ENCODE results near the gene LPIN3.

Gene LPIN3

GRCh38 chr20:41350408-41350962 lies 9.9 kb downstream of the LPIN3 start:
- no peak overlapping the region for H3K27ac Mint-ChIP-seq
- ATAC-seq (ENCODE audit: low read depth), result no peak
- DNase-seq (ENCODE audit: low spot score in 2 of 2), result no peak
- no peak overlapping the region for H3K4me3 Mint-ChIP-seq
- no peaks in the 10 kb centered on the region for H3K4me1 Mint-ChIP-seq
- peaks cover 4% of the 10 kb centered on the region for H3K27me3 Mint-ChIP-seq
- no peaks in the 10 kb centered on the region for H3K9me3 Mint-ChIP-seq
- no peaks in the 10 kb centered on the region for H3K36me3 Mint-ChIP-seq

- DNase-seq (ENCODE audit: low spot score in 2 of 2) (no peak), ATAC-seq (ENCODE audit: low read depth) (no peak)
- Mint-ChIP-seq H3K36me3 (no peaks in the 10 kb centered on the region), H3K4me3 (no peak overlapping the region), H3K27ac (no peak overlapping the region), H3K4me1 (no peaks in the 10 kb centered on the region), H3K27me3 (peaks cover 4% of the 10 kb centered on the region), H3K9me3 (no peaks in the 10 kb centered on the region)
Observed at GRCh38 chr20:41352106-41352505, 11.5 kb downstream of the LPIN3 start.

GRCh38 chr20:41352666-41353065 lies 12.0 kb downstream of the LPIN3 start:
- DNase-seq (ENCODE audit: low spot score in 2 of 2) (no peak), ATAC-seq (ENCODE audit: low read depth) (no peak)
- H3K27me3 Mint-ChIP-seq, result peaks cover 4% of the 10 kb centered on the region
- no peaks in the 10 kb centered on the region for H3K9me3 Mint-ChIP-seq
- no peaks in the 10 kb centered on the region for H3K4me1 Mint-ChIP-seq
- H3K36me3 Mint-ChIP-seq, result no peaks in the 10 kb centered on the region
- no peak overlapping the region for H3K4me3 Mint-ChIP-seq
- no peak overlapping the region for H3K27ac Mint-ChIP-seq

GRCh38 chr20:41353530-41353929 lies 12.9 kb downstream of the LPIN3 start:
- H3K27ac Mint-ChIP-seq, result no peak overlapping the region
- ATAC-seq (ENCODE audit: low read depth) (no peak), DNase-seq (ENCODE audit: low spot score in 2 of 2) (no peak)
- peaks cover 4% of the 10 kb centered on the region for H3K27me3 Mint-ChIP-seq
- H3K4me3 Mint-ChIP-seq, result no peak overlapping the region
- no peaks in the 10 kb centered on the region for H3K9me3 Mint-ChIP-seq
- no peaks in the 10 kb centered on the region for H3K36me3 Mint-ChIP-seq
- no peaks in the 10 kb centered on the region for H3K4me1 Mint-ChIP-seq

- Mint-ChIP-seq H3K36me3 (no peaks in the 10 kb centered on the region), H3K27ac (no peak overlapping the region), H3K4me1 (no peaks in the 10 kb centered on the region), H3K4me3 (no peak overlapping the region), H3K9me3 (no peaks in the 10 kb centered on the region), H3K27me3 (peaks cover 4% of the 10 kb centered on the region)
- DNase-seq (ENCODE audit: low spot score in 2 of 2) (no peak), ATAC-seq (ENCODE audit: low read depth) (no peak)
Observed at GRCh38 chr20:41355192-41355591, 14.6 kb downstream of the LPIN3 start.

- H3K9me3 Mint-ChIP-seq, result no peaks in the 10 kb centered on the region
- no peaks in the 10 kb centered on the region for H3K4me1 Mint-ChIP-seq
- no peaks in the 10 kb centered on the region for H3K27me3 Mint-ChIP-seq
- DNase-seq (ENCODE audit: low spot score in 2 of 2) (no peak), ATAC-seq (ENCODE audit: low read depth) (no peak)
- H3K4me3 Mint-ChIP-seq, result no peak overlapping the region
- no peaks in the 10 kb centered on the region for H3K36me3 Mint-ChIP-seq
- H3K27ac Mint-ChIP-seq, result no peak overlapping the region
Observed at GRCh38 chr20:41355598-41356203, 15.1 kb downstream of the LPIN3 start.

GRCh38 chr20:41356951-41357350 lies 16.3 kb downstream of the LPIN3 start:
- Mint-ChIP-seq H3K27ac (no peak overlapping the region), H3K4me3 (no peak overlapping the region), H3K27me3 (no peaks in the 10 kb centered on the region), H3K9me3 (no peaks in the 10 kb centered on the region), H3K4me1 (no peaks in the 10 kb centered on the region), H3K36me3 (no peaks in the 10 kb centered on the region)
- DNase-seq (ENCODE audit: low spot score in 2 of 2) (no peak), ATAC-seq (ENCODE audit: low read depth) (no peak)

- DNase-seq (ENCODE audit: low spot score in 2 of 2), result no peak
- Mint-ChIP-seq H3K27me3 (no peaks in the 10 kb centered on the region), H3K4me1 (no peaks in the 10 kb centered on the region), H3K9me3 (no peaks in the 10 kb centered on the region), H3K36me3 (no peaks in the 10 kb centered on the region), H3K4me3 (no peak overlapping the region), H3K27ac (no peak overlapping the region)
- peak; percentile 34 for ATAC-seq (ENCODE audit: low read depth)
Observed at GRCh38 chr20:41357424-41358163, 17.0 kb downstream of the LPIN3 start.

- H3K9me3 Mint-ChIP-seq, result no peaks in the 10 kb centered on the region
- no peak overlapping the region for H3K4me3 Mint-ChIP-seq
- H3K27ac Mint-ChIP-seq, result no peak overlapping the region
- H3K4me1 Mint-ChIP-seq, result no peaks in the 10 kb centered on the region
- DNase-seq (ENCODE audit: low spot score in 2 of 2) (no peak), ATAC-seq (ENCODE audit: low read depth) (no peak)
- no peaks in the 10 kb centered on the region for H3K36me3 Mint-ChIP-seq
- no peaks in the 10 kb centered on the region for H3K27me3 Mint-ChIP-seq
Observed at GRCh38 chr20:41358230-41358629, 17.6 kb downstream of the LPIN3 start.

GRCh38 chr20:41358717-41359116 lies 18.1 kb downstream of the LPIN3 start:
- Mint-ChIP-seq H3K9me3 (no peaks in the 10 kb centered on the region), H3K27me3 (no peaks in the 10 kb centered on the region), H3K4me3 (no peak overlapping the region), H3K27ac (no peak overlapping the region), H3K4me1 (no peaks in the 10 kb centered on the region), H3K36me3 (no peaks in the 10 kb centered on the region)
- ATAC-seq (ENCODE audit: low read depth), result no peak
- no peak for DNase-seq (ENCODE audit: low spot score in 2 of 2)

- peaks cover 1% of the 10 kb centered on the region for H3K27me3 Mint-ChIP-seq
- H3K4me1 Mint-ChIP-seq, result peaks cover 2% of the 10 kb centered on the region
- no peaks in the 10 kb centered on the region for H3K9me3 Mint-ChIP-seq
- ATAC-seq (ENCODE audit: low read depth) (no peak), DNase-seq (ENCODE audit: low spot score in 2 of 2) (no peak)
- H3K27ac Mint-ChIP-seq, result no peak overlapping the region
- H3K4me3 Mint-ChIP-seq, result no peak overlapping the region
- H3K36me3 Mint-ChIP-seq, result no peaks in the 10 kb centered on the region
Observed at GRCh38 chr20:41359541-41360011, 19.0 kb downstream of the LPIN3 start.

GRCh38 chr20:41360831-41361756 lies 20.5 kb downstream of the LPIN3 start:
- ATAC-seq (ENCODE audit: low read depth) (no peak), DNase-seq (ENCODE audit: low spot score in 2 of 2) (no peak)
- H3K9me3 Mint-ChIP-seq, result no peaks in the 10 kb centered on the region
- H3K27me3 Mint-ChIP-seq, result peaks cover 6% of the 10 kb centered on the region
- peaks cover 3% of the 10 kb centered on the region for H3K4me1 Mint-ChIP-seq
- no peaks in the 10 kb centered on the region for H3K36me3 Mint-ChIP-seq
- no peak overlapping the region for H3K4me3 Mint-ChIP-seq
- H3K27ac Mint-ChIP-seq, result no peak overlapping the region

GRCh38 chr20:41361757-41362747 lies 21.4 kb downstream of the LPIN3 start:
- Mint-ChIP-seq H3K4me3 (no peak overlapping the region), H3K27me3 (peaks cover 7% of the 10 kb centered on the region), H3K27ac (no peak overlapping the region)

More at GRCh38 chr20:41361757-41362747, 21.4 kb downstream of the LPIN3 start:
- Mint-ChIP-seq H3K4me1 (peaks cover 3% of the 10 kb centered on the region), H3K36me3 (no peaks in the 10 kb centered on the region), H3K9me3 (no peaks in the 10 kb centered on the region)
- ATAC-seq (ENCODE audit: low read depth) (no peak), DNase-seq (ENCODE audit: low spot score in 2 of 2) (no peak)
